GM19043 (cell line): ENCODE data around the gene CXCR2.

ENCODE experiments used
- ATAC-seq: cut with Tn5 transposase; IDR thresholded peaks from one replicate; pipeline ENCODE4 v1.9.1; 2021; ENCODE audit warnings: low read depth; ENCODE audit not compliant: unreplicated experiment

The CXCR2 gene

GRCh38 chr2:218180467-218181114 is 54.8 kb downstream of the CXCR2 start:
- ATAC-seq: no peak

GRCh38 chr2:218184331-218184730 is 58.5 kb downstream of the CXCR2 start:
- ATAC-seq: no peak

GRCh38 chr2:218186355-218186766 is 60.5 kb downstream of the CXCR2 start:
- ATAC-seq: no peak
